HG03095 (cell line): Measurements from ENCODE around the gene PABPC1L.
"Not testable (repeated sequence)": the region's sequence is repeated elsewhere in the genome, so short reads cannot be mapped to it uniquely, and the experiment has no call there.

Experiments used
- ATAC-seq: cut with Tn5 transposase; IDR thresholded peaks from one replicate; pipeline ENCODE4 v1.9.1; 2021; ENCODE audit warnings: moderate library complexity; ENCODE audit not compliant: unreplicated experiment

PABPC1L gene

DNA sequence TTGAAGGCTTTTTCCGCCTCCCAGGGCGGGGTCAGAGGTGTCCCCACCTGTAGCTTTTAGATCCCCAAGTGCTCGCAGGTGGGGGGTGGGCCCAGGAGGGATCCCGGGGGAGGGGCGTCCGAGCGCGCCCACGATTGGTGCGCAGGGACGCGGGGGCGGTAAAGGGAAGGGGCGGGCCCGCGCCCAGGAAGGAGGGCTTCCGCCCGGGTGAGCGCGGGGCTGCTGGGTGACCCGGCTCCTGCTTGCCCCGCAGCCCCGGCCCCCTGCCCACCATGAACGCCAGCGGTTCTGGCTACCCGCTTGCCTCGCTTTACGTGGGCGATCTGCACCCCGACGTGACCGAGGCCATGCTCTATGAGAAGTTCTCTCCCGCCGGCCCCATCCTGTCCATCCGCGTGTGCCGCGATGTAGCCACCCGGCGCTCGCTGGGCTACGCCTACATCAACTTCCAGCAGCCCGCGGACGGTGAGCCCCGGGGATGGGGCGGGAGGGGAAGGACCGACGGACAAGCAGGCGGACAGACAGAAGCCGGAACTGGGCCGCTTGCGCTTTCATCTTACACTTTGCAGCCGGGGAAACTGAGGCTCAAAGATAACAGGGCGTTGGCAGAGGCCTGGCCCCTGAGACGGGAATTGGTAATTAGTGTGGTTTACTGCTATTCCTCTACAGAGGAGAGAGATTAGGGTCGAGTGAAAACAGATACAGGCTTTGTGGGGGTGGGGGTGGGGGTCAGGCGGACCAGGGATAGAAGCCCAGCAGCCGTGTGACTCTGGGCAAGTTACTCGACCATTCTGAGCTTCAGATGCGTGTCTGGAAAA is at the start of gene PABPC1L:
TSS of gene PABPC1L (plus strand) at position 189 of the 818 bp plus-strand sequence. CDS start at position 273, 84 bp downstream.
- peak; percentile 96 for ATAC-seq

DNA sequence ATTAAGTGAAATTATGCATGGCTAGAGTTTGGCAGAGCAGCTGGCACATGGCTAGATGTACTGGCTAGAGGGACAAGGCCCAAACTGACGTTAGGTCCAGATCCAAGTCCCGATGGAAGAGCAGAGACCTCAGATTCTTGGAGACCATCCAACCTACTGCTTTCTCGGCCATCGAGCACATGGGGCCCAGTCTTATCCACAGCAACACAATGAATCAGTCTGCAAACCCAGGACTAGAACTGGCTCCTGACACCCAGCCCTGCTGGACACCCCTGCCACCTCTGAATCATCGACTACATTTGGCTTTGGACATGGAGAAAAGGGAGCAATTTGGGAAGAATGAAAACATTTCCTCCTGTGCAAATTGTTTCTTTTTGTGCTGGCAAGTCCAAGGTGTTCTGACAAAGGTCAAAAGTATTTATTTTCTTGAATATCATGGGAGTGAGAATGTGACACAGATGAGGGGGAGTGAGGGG is 48.3 kb upstream of the PABPC1L start:
- ATAC-seq: no peak

DNA sequence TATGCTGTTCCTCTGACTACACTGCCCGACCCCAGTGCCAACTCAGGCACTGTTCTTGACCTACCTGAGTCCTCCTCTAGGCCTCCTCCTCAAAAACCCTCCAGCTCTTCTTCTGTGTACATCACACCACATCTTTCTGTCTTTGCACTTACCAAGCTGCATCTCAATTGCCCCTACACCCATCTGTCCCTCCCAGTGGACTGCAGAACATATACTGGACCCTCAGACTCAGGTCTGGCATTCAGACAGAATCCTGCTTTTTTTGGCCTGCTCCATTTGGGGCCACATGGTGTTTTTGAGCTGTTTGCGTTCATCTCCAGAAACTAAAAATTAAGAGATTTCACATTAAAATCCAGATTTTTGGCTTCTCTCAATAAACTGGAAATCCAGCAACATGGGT is 47.6 kb upstream of the PABPC1L start:
- ATAC-seq: no peak

DNA sequence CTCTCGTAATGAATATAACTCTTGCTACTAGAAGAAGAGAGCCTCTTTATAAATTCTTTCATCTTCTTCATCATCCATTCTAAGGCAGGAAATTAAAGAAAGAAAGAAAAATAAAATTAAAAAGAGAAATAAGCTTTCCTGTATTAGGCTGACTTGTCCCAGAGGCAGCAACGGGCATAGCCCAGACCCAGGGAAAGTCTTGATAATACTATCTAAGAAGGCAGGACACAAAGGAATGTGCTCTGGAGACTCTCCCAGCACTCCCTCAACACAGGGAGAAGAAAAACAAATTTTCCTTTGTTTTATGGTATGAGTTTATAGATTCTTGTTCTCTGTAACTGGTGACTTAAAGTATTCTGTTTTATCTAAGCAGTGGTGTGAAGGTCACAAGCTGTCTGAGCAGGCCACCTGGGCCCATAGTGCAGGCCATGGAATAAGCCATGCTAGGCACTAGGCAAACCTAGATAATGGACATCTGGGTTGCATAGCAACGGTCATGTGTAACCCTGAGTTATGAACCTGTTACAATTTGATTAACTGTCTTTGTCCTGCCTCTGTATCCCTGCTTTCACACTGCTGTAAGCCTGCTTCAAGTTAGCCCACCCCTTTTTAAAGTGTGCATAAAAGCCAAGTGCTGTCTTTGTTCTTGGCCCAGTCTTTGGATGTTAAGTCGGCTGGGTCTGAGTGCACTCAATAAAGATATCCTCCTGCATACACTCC is 46.3 kb upstream of the PABPC1L start:
- not testable (repeated sequence) for ATAC-seq

DNA sequence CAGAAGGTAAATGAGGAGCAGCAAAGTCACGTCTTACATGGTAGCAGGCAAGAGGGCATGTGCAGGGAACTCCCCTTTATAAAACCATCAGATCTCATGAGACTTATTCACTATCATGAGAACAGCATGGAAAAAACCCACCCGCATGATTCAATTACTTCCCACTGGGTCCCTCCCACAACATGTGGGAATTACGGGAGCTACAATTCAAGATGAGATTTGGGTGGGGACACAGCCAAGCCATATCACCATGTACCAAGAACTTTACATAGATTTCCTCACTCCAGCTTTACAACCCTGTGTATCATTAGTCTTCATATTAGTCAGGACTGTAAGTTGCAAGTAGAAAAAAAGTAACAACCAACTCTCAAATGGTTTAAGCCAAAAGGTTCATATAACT is 45.4 kb upstream of the PABPC1L start:
- ATAC-seq: not testable (repeated sequence)

DNA sequence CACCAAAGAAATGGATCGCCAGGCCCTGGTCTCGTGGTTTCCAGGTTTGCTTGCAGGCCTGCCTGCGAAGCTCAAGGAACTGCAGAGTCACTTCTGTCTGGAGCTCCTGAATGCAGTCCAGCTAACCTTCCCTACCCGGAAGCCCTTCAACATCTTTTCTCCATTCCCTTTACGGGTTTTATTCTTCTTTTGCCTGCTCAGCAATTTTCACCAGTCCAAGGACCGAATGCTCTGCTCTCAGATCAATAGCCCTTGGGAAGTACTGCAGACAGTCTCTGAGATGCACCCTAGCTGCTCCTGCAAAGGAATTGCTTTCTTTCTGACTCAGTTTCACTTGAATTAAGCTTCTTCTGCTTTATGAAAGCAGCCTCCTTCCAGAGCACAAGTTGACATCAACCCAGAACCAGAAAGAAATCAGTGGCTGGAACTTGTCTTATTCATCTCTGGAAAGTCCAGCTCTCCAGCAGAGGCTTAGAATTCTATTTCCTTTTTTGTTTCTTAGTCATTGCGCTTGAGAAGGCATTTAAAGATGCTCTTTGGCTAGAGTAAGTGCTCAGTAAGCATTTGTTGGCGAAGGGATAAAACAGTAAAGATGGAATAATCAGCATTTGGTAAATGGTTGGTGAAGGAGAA is 43.0 kb upstream of the PABPC1L start:
- ATAC-seq: no peak

DNA sequence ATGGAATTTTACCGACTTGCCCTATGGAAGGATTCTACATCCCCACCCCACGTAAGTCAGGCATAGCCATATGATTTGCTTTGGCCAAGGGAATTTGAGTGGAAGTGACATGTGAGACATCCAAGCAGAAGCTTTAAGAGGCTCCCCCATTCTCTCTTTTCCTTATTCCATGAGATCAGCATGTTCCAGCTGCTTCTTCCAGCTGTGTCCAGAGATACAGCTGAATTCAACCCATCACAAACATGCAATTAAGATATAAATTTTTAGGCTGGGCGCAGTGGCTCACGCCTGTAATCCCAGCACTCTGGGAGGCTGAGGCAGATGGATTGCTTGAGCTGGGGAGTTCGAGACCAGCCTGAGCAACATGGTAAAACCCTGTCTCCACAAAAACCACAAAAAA is 40.4 kb upstream of the PABPC1L start:
- no peak for ATAC-seq

DNA sequence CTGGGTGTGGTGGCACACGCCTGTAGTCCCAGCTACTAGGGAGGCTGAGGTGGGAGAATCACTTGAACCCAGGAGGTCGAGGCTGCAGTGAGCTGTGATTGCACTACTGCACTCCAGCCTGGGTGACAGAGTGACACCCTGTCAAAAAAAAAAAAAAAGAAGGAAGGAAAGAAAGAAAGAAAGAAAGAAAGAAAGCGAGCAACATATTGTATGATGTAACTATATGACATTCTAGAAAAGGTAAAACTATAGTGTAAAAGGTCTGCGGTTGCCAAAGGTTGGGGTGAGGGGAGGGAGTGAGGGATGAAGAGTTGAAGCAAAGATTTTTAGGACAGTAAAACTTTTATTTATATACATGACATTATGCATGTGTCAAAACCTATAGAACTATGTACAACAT is 27.5 kb upstream of the PABPC1L start:
- not testable (repeated sequence) for ATAC-seq

DNA sequence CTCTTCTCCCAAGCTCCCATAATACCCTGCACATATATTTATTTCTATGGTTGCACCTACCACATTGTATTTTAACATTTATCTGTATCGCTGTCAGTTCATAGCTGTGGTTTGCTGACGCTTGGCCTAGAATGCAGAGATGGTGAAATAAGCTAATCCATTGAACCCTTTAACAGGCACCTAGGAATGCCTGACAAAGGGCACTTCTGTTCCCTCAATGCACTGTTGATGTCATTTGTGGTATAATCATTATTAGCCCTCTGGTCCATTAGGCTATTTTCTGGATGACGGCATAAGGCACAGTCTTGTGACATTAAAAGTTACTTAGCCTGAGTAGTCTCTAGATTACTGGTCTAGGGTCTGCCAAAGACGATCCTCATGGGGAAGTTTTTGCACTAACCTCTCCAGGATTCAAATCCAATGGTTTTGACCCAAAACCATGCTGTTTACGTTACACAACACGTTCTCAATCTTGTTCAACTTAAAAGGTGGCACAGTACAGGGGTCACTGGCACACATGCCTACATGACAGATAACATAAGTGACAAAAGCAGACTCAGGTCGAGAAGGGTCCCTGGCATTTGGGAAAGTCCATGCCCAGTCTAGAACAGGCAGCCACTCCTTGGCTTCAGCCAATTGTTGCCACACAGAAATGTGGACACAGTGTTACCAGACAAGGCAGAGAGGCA is 26.5 kb upstream of the PABPC1L start:
- ATAC-seq: no peak

DNA sequence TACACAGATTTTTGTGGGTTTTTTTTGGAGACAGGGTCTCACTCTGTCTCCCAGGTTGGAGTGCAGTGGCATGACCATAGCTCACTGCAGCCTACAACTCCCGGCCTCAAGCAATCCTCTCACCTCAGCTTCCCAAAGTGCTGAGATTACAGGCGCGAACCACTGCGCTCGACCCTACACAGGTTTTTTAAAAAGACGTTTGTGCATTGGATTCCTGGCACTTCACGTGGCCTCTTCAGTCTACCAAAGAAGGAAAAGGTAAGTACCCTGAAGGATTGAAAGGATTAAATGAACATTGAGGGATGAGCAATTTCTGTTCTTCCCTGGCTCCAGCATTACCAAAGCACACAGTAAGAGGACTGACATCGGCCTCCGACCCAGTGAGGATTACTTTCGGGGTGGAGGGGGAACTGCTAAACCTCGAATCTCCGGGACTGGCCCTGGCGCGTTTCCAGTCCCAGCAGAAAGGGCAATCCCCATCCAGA is 24.9 kb upstream of the PABPC1L start:
- no peak for ATAC-seq

DNA sequence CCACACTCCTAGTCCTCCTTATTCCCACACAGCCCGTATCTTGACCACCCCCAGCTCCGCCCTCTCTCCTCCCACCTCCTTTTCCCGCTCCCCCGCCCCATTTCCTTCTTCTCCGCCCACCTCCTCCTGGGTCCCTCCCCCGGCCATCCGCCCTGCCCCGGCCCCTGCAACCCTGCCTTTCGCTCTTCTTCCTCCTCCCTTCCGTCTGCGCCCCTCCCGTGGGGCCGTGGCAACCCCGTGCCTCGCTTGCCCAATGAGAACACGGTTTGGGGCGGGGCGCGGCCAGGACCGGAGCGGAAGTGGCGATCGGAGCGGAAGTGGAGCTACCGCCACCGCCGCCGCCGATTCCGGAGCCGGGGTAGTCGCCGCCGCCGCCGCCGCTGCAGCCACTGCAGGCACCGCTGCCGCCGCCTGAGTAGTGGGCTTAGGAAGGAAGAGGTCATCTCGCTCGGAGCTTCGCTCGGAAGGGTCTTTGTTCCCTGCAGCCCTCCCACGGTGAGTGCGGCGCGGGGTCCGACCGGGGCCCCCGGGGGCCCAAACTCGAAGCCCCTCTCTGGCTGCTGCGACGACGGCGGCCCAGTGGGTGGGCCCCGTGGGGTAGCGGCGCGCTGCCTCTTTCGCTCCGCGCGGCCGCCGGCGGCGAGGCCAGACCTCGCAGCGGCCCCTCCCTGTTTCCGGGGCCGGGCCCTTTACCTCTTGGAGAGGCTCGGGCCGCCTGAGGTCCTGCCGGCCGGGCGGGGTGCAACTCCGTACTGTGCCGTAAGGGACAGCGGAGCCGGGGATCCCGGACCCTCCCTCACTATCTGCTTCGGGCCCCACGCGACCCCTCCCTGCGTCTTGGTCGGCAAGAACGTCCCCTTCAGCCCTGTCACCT is 24.2 kb upstream of the PABPC1L start, which contains the start of gene YWHAB:
TSS of gene YWHAB (plus strand) at position 314 of the 874 bp plus-strand sequence. CDS start 15,829 bp downstream, outside the sequence.
- peak; percentile 88 for ATAC-seq

DNA sequence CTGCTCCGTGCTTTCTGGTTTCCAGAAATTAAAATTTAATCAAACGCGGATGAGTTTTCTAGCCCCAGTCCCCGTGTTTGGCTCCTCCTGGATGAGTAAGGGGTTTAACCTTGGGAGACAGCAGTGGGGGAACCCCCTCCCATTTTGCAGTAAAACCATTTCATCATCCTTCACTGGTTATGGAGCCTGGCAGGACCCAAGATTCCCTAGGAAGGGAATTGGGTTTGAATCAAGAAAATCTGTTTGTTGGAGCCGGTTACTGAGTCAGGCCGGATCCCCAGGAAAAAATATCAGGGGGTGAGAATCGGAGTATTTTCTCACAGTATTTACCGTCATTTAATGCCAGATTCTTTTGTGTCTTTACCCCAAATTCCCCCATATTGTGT is 23.6 kb upstream of the PABPC1L start:
- no peak for ATAC-seq

DNA sequence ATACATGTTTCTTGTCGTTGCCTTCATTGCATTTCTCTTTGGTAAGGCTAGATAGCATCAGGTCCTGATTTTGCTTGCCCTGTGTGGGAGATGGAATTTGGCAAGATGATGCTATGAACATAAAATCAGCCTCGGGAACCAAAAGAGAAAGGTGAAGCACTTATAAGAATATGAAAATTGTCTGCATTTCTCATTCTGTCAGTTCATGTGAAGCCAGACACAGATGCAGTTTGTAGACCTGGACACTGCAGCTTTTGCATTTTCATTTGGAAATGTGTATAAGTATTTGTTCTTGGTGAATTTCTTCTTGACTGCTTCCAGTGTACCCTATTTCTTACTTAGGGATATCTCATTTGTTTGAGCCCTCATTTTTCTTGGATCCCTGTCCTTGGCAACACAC is 23.0 kb upstream of the PABPC1L start:
- no peak for ATAC-seq

DNA sequence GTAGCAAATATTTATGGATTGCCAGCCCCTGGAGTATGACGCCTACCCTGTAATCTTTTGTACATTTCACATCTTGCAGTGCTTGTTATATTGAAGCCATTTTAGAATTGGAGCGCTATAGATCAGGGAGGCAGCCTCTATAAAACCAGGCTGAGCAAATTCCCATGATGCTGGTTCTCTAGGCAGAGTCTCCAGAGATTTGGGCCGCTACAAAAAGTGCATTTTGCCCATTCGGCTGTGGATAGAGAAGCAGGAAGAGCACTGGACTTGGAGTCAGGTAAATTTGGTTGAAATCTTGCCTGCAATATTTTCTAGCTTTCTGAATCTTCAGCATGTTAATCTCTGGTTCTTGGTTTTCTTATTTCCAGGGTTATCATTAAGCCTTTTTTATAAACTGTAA is 22.4 kb upstream of the PABPC1L start:
- ATAC-seq: no peak

DNA sequence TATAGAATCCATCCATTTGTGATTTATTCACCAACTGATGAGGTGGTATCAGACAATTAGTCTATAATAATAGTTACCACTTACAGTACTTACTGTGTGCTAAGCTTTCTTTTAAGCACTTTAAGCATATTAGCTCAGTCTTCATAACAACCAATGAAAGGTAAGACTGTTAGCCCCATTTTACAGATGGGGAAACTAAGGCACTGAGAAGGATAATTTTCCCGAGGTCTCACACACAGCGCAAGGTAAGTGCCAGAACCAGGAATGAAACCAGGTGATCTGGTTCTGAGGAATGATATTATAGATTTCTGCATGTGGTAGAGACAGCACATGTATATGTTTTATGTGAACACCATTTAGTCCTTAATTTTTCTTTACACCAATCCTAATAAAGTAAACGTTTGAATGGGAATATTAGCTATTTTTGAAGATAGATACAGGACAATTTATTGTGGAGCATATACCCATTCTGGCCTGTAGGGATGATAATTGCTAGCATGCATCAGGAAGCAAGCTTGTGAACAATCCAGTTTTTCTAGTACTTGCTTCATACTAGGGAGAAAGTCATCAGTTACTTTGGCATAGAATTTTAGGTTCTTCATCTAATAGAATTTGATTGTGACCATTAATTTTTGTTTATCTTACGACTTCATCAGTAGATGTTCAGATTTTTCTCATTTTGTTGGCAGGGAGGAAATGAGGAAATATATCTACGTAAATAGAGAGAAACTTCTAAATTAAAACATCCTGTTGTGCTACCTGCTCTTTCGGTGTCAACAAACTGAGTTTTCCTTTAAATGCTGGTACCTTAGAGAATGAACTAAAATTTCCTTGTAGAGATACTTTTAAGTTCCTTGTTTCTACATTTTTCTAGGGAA is 21.4 kb upstream of the PABPC1L start:
- no peak for ATAC-seq

DNA sequence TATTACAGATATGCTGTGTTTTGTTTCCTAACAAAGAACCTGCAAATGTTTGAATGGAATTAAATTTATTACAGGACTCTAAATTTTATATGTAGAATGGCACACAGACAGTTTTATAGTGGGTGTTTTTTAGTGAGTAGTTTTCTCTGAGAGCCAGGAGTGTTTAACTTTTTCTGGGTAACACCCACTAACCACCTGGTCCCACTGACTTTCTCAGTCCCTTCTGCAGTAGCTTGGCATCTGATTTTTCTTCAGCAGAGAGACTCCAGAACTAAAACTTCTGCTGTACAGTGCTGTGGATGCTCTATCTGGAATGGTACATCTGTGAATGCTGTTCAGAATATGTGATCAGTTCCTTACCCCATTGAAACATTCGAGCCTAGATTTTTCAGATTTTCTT is 18.0 kb upstream of the PABPC1L start:
- no peak for ATAC-seq

DNA sequence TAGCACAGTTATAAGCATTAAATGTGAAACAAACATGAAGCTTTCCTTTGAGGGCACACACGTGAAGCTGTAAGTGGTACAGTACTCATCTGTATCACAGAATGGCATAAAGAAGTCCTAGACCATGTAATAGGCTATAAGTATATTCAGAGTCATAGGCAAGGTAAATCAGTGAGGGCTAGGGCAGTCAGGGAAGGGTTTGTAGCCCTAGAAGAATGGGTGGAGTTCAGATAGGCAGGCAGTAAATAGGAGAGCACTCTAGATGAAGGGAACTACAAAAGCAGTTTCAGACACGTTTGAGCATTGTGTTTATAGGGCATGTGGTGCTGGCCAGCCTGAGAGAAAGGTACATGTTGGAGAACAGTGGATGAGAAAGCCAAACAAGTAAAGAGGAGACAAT is 14.9 kb upstream of the PABPC1L start:
- no peak for ATAC-seq

DNA sequence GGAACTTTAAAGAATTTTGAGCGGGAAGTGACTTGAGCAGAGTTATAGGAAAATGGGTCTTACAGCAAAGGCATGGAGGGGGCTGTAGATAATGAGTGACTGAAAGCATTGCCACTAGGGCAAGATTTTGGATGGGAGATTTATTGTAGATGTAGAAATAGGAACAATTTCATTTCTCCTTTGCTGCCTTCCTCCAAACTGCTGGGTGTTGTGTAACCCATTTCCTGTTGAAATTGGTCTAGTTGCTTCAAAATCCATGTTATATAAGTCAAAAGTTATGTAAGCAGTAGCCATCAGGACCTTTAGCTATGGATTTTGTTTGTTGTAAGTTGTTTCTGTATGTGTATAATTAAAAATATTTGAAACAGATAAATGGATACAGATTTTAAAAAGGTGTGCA is 13.3 kb upstream of the PABPC1L start:
- no peak for ATAC-seq

DNA sequence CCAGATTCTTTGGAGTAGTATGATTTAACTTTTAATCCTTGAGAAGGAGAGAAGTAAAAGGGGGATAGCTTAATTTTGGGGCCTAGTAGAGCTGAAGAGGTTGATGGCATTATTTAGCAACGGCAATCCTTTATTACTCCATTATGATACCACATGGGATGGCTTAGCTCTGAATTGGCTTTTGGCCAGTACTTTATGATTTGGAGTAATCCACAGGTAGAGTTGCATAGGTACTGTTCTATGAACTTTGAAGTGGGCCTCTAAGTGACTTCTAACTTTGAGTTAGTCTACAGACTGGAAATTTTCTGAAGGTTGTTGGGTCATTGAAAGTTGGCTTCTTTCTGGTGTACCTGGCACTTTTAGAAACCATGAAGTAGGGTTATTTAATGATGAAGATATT is 12.7 kb upstream of the PABPC1L start:
- no peak for ATAC-seq
